Measurements from ENCODE around the gene SF3B1.
"Not testable (repeated sequence)": the region's sequence is repeated elsewhere in the genome, so short reads cannot be mapped to it uniquely, and the experiment has no call there.

DNA sequence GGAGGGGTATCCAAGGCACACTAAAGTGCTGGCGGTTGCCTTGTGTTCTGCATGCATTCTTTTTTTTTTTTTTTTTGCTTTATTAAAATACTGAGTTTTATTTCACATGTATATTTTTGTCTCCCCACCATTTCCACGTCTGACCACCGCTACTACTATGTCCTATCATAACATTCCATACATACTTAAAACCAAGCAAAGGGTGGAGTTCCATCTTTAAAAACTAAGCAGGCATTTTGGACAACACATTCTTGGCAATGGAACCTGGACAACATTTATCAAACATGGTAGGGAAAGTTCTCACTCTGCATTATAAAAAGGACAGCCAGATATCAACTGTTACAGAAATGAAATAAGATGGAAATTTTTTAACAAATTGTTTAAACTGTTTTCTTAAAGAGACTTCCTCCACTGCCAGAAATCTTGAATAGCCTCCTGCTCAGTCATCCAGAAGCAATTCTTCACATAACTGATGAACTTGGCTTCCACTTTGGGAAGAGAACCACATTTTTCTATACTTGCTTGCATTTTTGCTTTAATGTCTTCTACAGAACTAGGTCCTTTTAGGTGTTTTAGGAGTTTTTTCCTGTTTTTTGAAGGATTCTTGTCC lies 55.4 kb downstream of the SF3B1 start:
- TF ChIP-seq CTCF (IDR thresholded peaks at IDR 0.05); EZH2 (IDR thresholded peaks at IDR 0.05; ENCODE audit: borderline replicate concordance, insufficient read depth, low read depth, low read length, poor library complexity, severe bottlenecking): not testable (repeated sequence)
